IMR-90 (cell line): ENCODE measurements around the gene YPEL2. TPM values are rescaled to one million over a fixed set of nuclear protein-coding genes. Genes with fewer than 3 reads are reported as not detected.

ENCODE experiments used
- CHD1 ChIP-seq: IDR thresholded peaks from 2 replicates; pipeline ENCODE4 v1.6.1; 2012; ENCODE audit warnings: low read depth, low read length, improper control_type of control experiment
- FOS ChIP-seq: fragments of 150-350 bp; IDR thresholded peaks from 2 replicates; pipeline ENCODE4 v1.6.1; 2016; ENCODE audit warnings: low read depth, low read length
- RCOR1 ChIP-seq: IDR thresholded peaks from 2 replicates; pipeline ENCODE4 v1.6.1; 2012; ENCODE audit warnings: mild to moderate bottlenecking, low read length, improper control_type of control experiment; ENCODE audit not compliant: insufficient replicate concordance
- RFX5 ChIP-seq: IDR thresholded peaks from 2 replicates; pipeline ENCODE4 v1.8.0; 2012; ENCODE audit warnings: low read depth, mild to moderate bottlenecking, low read length, moderate library complexity
- polyA plus RNA-seq, 3 experiments: library from polyadenylated mRNA; depleted of rRNA; stranded (reverse); fragments of >200 nt; gene quantifications; 2 replicates each; pipeline ENCODE4 v1.2.3, GENCODE V29; 2012; ENCODE audit warnings: low replicate concordance in 1 of 3
- total RNA-seq: library from RNA; depleted of rRNA; stranded (reverse); fragments of >200 nt; gene quantifications from 2 replicates; pipeline ENCODE4 v1.2.3, GENCODE V29; 2012

Gene YPEL2
- total and polyA plus RNA-seq, 2 of the 4 experiments (the other 2 are of a cell fraction), result 2.3 to 3.4 TPM

GRCh38 chr17:59361916-59362810, 30.7 kb downstream of the YPEL2 start (continued):
- TF ChIP-seq RCOR1, result peak; percentile 58
- TF ChIP-seq CHD1, result no peak
- TF ChIP-seq RFX5, result no peak
- TF ChIP-seq FOS, result no peak; the same call in 1 of the 2 replicates
